OCI-LY1 (cell line): ENCODE results near the gene ZNF605.
A peak's percentile ranks its signal among the peaks of the same experiment; 100 is the strongest.
"Not testable (repeated sequence)": the region's sequence is repeated elsewhere in the genome, so short reads cannot be mapped to it uniquely, and the experiment has no call there.

Experiments used
- H2AFZ ChIP-seq: fragments of 200-600 bp; sonication (generic), shearing (Covaris generic); 2 replicates; pipeline ENCODE4 v1.6.0; 2014; ENCODE audit warnings: antibody characterized with exemption, mild to moderate bottlenecking, low read length
- H3F3A ChIP-seq: fragments of 200-600 bp; sonication (generic), shearing (Covaris generic); 2 replicates; pipeline ENCODE4 v1.6.0; 2014; ENCODE audit warnings: mild to moderate bottlenecking, antibody characterized with exemption, low read length, moderate library complexity; ENCODE audit not compliant: insufficient read depth
- H3K27ac ChIP-seq: fragments of 200-600 bp; sonication (generic); 2 replicates; pipeline ENCODE4 v1.5.1; 2014; ENCODE audit warnings: low read length, mixed run types, mild to moderate bottlenecking, low read depth; ENCODE audit not compliant: poor library complexity, severe bottlenecking
- H3K27me3 ChIP-seq: fragments of 200-600 bp; sonication (generic); 2 replicates; pipeline ENCODE4 v1.6.0; 2014; ENCODE audit warnings: antibody characterized with exemption, mild to moderate bottlenecking, low read length, moderate library complexity; ENCODE audit not compliant: insufficient read depth
- H3K36me3 ChIP-seq: fragments of 200-600 bp; sonication (generic); 2 replicates; pipeline ENCODE4 v1.6.1; 2014; ENCODE audit warnings: mild to moderate bottlenecking, antibody characterized with exemption, low read length, moderate library complexity, mixed read lengths; ENCODE audit not compliant: insufficient read depth
- H3K4me1 ChIP-seq: fragments of 200-600 bp; sonication (generic); 2 replicates; pipeline ENCODE4 v1.5.1; 2014; ENCODE audit warnings: mild to moderate bottlenecking, low read length, moderate library complexity; ENCODE audit not compliant: insufficient read depth, severe bottlenecking
- H3K4me2 ChIP-seq: fragments of 200-600 bp; sonication (generic), shearing (Covaris generic); 2 replicates; pipeline ENCODE4 v1.6.1; 2014; ENCODE audit warnings: low read length
- H3K4me3 ChIP-seq: fragments of 200-600 bp; sonication (generic); 2 replicates; pipeline ENCODE4 v1.5.1; 2014; ENCODE audit warnings: low read length, low read depth, mild to moderate bottlenecking, mixed read lengths; ENCODE audit not compliant: poor library complexity, severe bottlenecking
- H3K79me2 ChIP-seq: fragments of 200-600 bp; shearing (Covaris generic); 2 replicates; pipeline ENCODE4 v1.6.1; 2016; ENCODE audit warnings: mixed run types, low read length, mixed read lengths; ENCODE audit not compliant: insufficient read depth
- H3K9ac ChIP-seq: fragments of 200-600 bp; sonication (generic), shearing (Covaris generic); 2 replicates; pipeline ENCODE4 v1.6.1; 2014; ENCODE audit warnings: mild to moderate bottlenecking, low read length, mixed read lengths
- H3K9me2 ChIP-seq: fragments of 200-600 bp; sonication (generic), shearing (Covaris generic); 2 replicates; pipeline ENCODE4 v1.6.1; 2014; ENCODE audit warnings: low read depth, mild to moderate bottlenecking, low read length, mixed read lengths
- H3K9me3 ChIP-seq: fragments of 200-600 bp; shearing (Covaris generic); 2 replicates; pipeline ENCODE4 v1.6.1; 2014; ENCODE audit warnings: low read length, mixed read lengths
- H4K20me1 ChIP-seq: fragments of 200-600 bp; sonication (generic), shearing (Covaris generic); 2 replicates; pipeline ENCODE4 v1.6.0; 2016; ENCODE audit warnings: mild to moderate bottlenecking, low read length; ENCODE audit not compliant: insufficient read depth
- CTCF ChIP-seq: fragments of 200-600 bp; sonication (generic), shearing (Covaris generic); IDR thresholded peaks from 2 replicates; pipeline ENCODE4 v1.5.1; 2017; ENCODE audit warnings: mild to moderate bottlenecking, antibody characterized with exemption, low read length, moderate library complexity, mixed read lengths
- EZH2 ChIP-seq: fragments of 200-600 bp; sonication (generic), shearing (Covaris generic); IDR thresholded peaks from 2 replicates; pipeline ENCODE4 v1.8.0; 2017; ENCODE audit warnings: borderline replicate concordance, mixed run types, mild to moderate bottlenecking, antibody characterized with exemption, low read length, moderate library complexity, mixed read lengths

ZNF605 gene

GRCh38 chr12:132887513-132888351 is 68.4 kb downstream of the ZNF605 start, which contains the start of gene CHFR:
TSS of gene CHFR (minus strand) at chr12:132887605. CDS start at chr12:132887328, 277 bp downstream.
- Histone ChIP-seq H3K4me3 (peak within 1 kb of the TSS; percentile 99), H3K9me2 (no peaks in the 10 kb centered on the region), H4K20me1 (no peaks in the 10 kb centered on the region), H3K4me2 (peak within 1 kb of the TSS; percentile 85), H3K27me3 (no peaks in the 10 kb centered on the region), H3K9me3 (peaks cover 20% of the 10 kb centered on the region), H3K9ac (peak within 1 kb of the TSS; percentile 81), H3K36me3 (peaks cover 33% of the 10 kb centered on the region), H3K79me2 (0 out of 2 replicates have a peak, but pooled peaks cover 7% of the 10 kb centered on the region), H2AFZ (no peak within 1 kb of the TSS), H3F3A (no peaks in the 10 kb centered on the region), H3K27ac (peak within 1 kb of the TSS; percentile 81), H3K4me1 (peaks cover 12% of the 10 kb centered on the region)
- TF ChIP-seq EZH2 (no peak), CTCF (no peak)

GRCh38 chr12:132886529-132887477 is 69.3 kb downstream of the ZNF605 start:
- no peaks in the 10 kb centered on the region for H3F3A ChIP-seq
- H3K4me1 ChIP-seq = peaks cover 12% of the 10 kb centered on the region
- peak overlapping the region; percentile 81 for H3K9ac ChIP-seq
- H4K20me1 ChIP-seq = no peaks in the 10 kb centered on the region
- peak overlapping the region; percentile 85 for H3K4me2 ChIP-seq
- peaks cover 20% of the 10 kb centered on the region for H3K9me3 ChIP-seq
- no peak overlapping the region for H3K27ac ChIP-seq
- H2AFZ ChIP-seq = no peak overlapping the region
- 0 out of 2 replicates have a peak, but pooled peaks cover 7% of the 10 kb centered on the region for H3K79me2 ChIP-seq
- peak overlapping the region; percentile 99 for H3K4me3 ChIP-seq
- H3K27me3 ChIP-seq = no peaks in the 10 kb centered on the region
- no peak for TF ChIP-seq CTCF
- no peaks in the 10 kb centered on the region for H3K9me2 ChIP-seq
- H3K36me3 ChIP-seq = peaks cover 42% of the 10 kb centered on the region

- peaks cover 5% of the 10 kb centered on the region for H3K4me1 ChIP-seq
- no peaks in the 10 kb centered on the region for H4K20me1 ChIP-seq
- H3K27ac ChIP-seq = no peak overlapping the region
- H3K4me2 ChIP-seq = no peak overlapping the region
- H3K9ac ChIP-seq = no peak overlapping the region
- H3K36me3 ChIP-seq = peaks cover 80% of the 10 kb centered on the region
- H3K9me2 ChIP-seq = no peaks in the 10 kb centered on the region
- H3F3A ChIP-seq = no peaks in the 10 kb centered on the region
- H2AFZ ChIP-seq = no peak overlapping the region
- no peaks in the 10 kb centered on the region for H3K27me3 ChIP-seq
- TF ChIP-seq EZH2 = no peak
- TF ChIP-seq CTCF = no peak
- peaks cover 15% of the 10 kb centered on the region for H3K9me3 ChIP-seq
- no peak overlapping the region for H3K4me3 ChIP-seq
- peaks cover 5% of the 10 kb centered on the region; the same call in 1 of the 2 replicates for H3K79me2 ChIP-seq
Measured at GRCh38 chr12:132881818-132882217, 74.3 kb downstream of the ZNF605 start.

GRCh38 chr12:132874620-132875019 is 81.5 kb downstream of the ZNF605 start:
- H3K9me2 ChIP-seq, H3K79me2 ChIP-seq, H3F3A ChIP-seq, H3K4me3 ChIP-seq, H2AFZ ChIP-seq, H3K27ac ChIP-seq, H3K4me1 ChIP-seq, H3K4me2 ChIP-seq, H4K20me1 ChIP-seq, H3K9ac ChIP-seq, H3K27me3 ChIP-seq, H3K9me3 ChIP-seq: not testable (repeated sequence)
- H3K36me3 ChIP-seq = peaks cover 93% of the 10 kb centered on the region
